CD4-positive, CD25-positive, alpha-beta regulatory T cell (primary cell): Measurements from ENCODE around the gene AKR1B15. TPM values are rescaled to one million over a fixed set of nuclear protein-coding genes. Genes with fewer than 3 reads are reported as not detected.
A peak's percentile ranks its signal among the peaks of the same experiment; 100 is the strongest.
"Not testable (repeated sequence)": the region's sequence is repeated elsewhere in the genome, so short reads cannot be mapped to it uniquely, and the experiment has no call there.

ENCODE experiments used
- ATAC-seq, 2 donors: fragments of 150-1000 bp; cut with Tn5 transposase; one replicate each; pipeline ENCODE4 v1.10.0; 2021; ENCODE audit warnings: low read depth in 2 of 2, moderate number of reproducible peaks in 2 of 2, moderate library complexity in 1 of 2
- DNase-seq, 3 donors: peaks; one replicate each; pipeline versions ENCODE4 v3.0.0 to v3.0.0-alpha.2; 2012 to 2022; ENCODE audit warnings: mixed read lengths in 1 of 3
- H3K27ac ChIP-seq: one replicate; pipeline ENCODE4 v1.7.0; 2013; ENCODE audit warnings: mild to moderate bottlenecking, low read length; ENCODE audit not compliant: insufficient read depth, poor library complexity, severe bottlenecking
- H3K27me3 ChIP-seq: one replicate; pipeline ENCODE4 v1.7.0; 2013; ENCODE audit warnings: low read length; ENCODE audit not compliant: control insufficient read depth, insufficient read depth
- H3K36me3 ChIP-seq: one replicate; pipeline ENCODE4 v1.7.0; 2013; ENCODE audit warnings: mild to moderate bottlenecking, low read length, moderate library complexity; ENCODE audit not compliant: control insufficient read depth, insufficient read depth
- H3K4me1 ChIP-seq: 2 replicates; pipeline ENCODE4 v1.7.0; 2013; ENCODE audit warnings: mild to moderate bottlenecking, low read length; ENCODE audit not compliant: insufficient read depth, control insufficient read depth, poor library complexity, severe bottlenecking
- H3K4me3 ChIP-seq: one replicate; pipeline ENCODE4 v1.7.0; 2013; ENCODE audit warnings: low read depth, mild to moderate bottlenecking, low read length, moderate library complexity
- H3K9me3 ChIP-seq, 2 experiments: 1 replicate in 1 of 2; 2 replicates in 1 of 2; pipeline ENCODE4 v1.7.0; 2013; ENCODE audit warnings: low read length in 2 of 2, mild to moderate bottlenecking in 1 of 2, moderate library complexity in 1 of 2; ENCODE audit not compliant: control insufficient read depth in 2 of 2
- H3K27ac Mint-ChIP-seq, 3 donors: one replicate each; pipeline ENCODE4 v1.8.0; 2020 to 2022; ENCODE audit warnings: mild to moderate bottlenecking in 3 of 3, mixed read lengths in 3 of 3, moderate library complexity in 2 of 3
- H3K27me3 Mint-ChIP-seq: one replicate; pipeline ENCODE4 v1.8.0; 2022; ENCODE audit warnings: mild to moderate bottlenecking, mixed read lengths
- H3K36me3 Mint-ChIP-seq: one replicate; pipeline ENCODE4 v1.8.0; 2020; ENCODE audit warnings: mixed read lengths
- H3K4me1 Mint-ChIP-seq, 4 donors: one replicate each; pipeline ENCODE4 v1.8.0; 2020 to 2022; ENCODE audit warnings: mixed read lengths in 4 of 4, mild to moderate bottlenecking in 1 of 4
- H3K4me3 Mint-ChIP-seq, 4 donors: one replicate each; pipeline ENCODE4 v1.8.0; 2020 to 2022; ENCODE audit warnings: mild to moderate bottlenecking in 4 of 4, mixed read lengths in 4 of 4, moderate library complexity in 3 of 4
- H3K9me3 Mint-ChIP-seq, 7 donors: one replicate each; pipeline ENCODE4 v1.8.0; 2020 to 2022; ENCODE audit warnings: mixed read lengths in 7 of 7, mild to moderate bottlenecking in 3 of 7, moderate library complexity in 2 of 7
- polyA plus RNA-seq, 4 donors: library from polyadenylated mRNA; unstranded; fragments of 300-500 nt; fragmentation: Illumina TruSeq; gene quantifications; one replicate each; pipeline ENCODE4 v1.2.3, GENCODE V29; 2021
- total RNA-seq: library from RNA; stranded (reverse); gene quantifications from one replicate; pipeline ENCODE4 v1.2.3, GENCODE V29; 2022

The AKR1B15 gene
- total and polyA plus RNA-seq, 5 donors from 2014 or later = not detected

DNA sequence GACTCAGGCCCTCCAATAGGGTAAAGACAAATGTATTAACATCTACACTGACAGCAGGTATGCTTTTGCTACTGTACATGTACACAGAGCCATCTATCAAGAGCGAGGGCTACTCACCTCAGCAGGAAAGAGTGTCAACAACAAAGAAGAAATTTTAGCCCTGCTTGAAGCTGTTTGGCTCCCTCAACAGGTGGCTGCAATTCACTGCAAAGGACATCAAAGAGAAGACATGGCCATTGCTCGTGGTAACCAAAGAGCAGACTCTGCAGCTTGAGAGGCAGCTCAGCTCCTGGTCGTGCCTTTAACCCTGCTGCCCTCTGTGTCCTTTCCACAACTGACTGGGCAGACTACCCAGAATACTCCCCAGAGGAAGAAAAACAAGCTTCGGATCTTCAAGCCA is 5.1 kb downstream of the AKR1B15 start:
- H3K9me3 ChIP-seq = no peaks in the 10 kb centered on the region
- H3K36me3 ChIP-seq = no peaks in the 10 kb centered on the region
- DNase-seq = peak in 1 of 3 donors; percentile 7
- Mint-ChIP-seq H3K27ac (no peak overlapping the region), H3K36me3 (no peaks in the 10 kb centered on the region), H3K9me3 (peaks cover 0 to 2% (median 0%) of the 10 kb centered on the region in 7 donors), H3K4me1 (no peaks in the 10 kb centered on the region), H3K4me3 (no peak overlapping the region), H3K27me3 (peaks cover 8% of the 10 kb centered on the region)
- ATAC-seq = no peak
- H3K27ac ChIP-seq = no peak overlapping the region
- H3K4me3 ChIP-seq = no peak overlapping the region
- H3K4me1 ChIP-seq = no peaks in the 10 kb centered on the region
- no peaks in the 10 kb centered on the region for H3K27me3 ChIP-seq

DNA sequence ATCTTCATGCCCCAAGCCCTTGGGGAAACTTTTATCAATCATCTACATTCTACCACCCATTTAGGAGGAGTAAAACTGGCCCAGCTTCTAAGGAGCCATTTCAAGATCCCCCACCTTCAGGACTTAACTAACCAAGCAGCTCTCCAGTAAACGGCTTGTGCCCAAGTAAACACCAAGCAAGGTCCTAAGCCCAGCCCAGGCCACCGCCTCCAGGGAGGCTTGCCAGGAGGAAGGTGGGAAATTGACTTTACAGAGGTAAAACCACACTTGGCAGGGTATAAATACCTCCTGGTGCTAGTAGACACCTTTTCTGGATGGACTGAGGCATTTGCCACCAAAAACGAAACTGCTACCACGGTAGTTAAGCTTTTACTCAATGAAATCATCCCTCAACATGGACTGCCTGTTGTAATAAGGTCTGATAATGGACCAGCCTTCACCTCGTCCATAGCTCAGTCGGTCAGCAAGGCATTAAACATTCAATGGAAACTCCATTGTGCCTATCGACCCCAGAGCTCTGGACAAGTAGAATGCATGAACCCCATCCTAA is 5.6 kb downstream of the AKR1B15 start:
- Histone ChIP-seq H3K4me1 (no peaks in the 10 kb centered on the region), H3K27ac (no peak overlapping the region), H3K9me3 (no peaks in the 10 kb centered on the region), H3K4me3 (no peak overlapping the region), H3K36me3 (no peaks in the 10 kb centered on the region), H3K27me3 (no peaks in the 10 kb centered on the region)
- DNase-seq (no peak), ATAC-seq (no peak)
- Mint-ChIP-seq H3K36me3 (no peaks in the 10 kb centered on the region), H3K4me3 (no peak overlapping the region), H3K9me3 (peaks cover 0 to 2% (median 0%) of the 10 kb centered on the region in 7 donors), H3K27ac (no peak overlapping the region), H3K4me1 (no peaks in the 10 kb centered on the region), H3K27me3 (peaks cover 8% of the 10 kb centered on the region)

DNA sequence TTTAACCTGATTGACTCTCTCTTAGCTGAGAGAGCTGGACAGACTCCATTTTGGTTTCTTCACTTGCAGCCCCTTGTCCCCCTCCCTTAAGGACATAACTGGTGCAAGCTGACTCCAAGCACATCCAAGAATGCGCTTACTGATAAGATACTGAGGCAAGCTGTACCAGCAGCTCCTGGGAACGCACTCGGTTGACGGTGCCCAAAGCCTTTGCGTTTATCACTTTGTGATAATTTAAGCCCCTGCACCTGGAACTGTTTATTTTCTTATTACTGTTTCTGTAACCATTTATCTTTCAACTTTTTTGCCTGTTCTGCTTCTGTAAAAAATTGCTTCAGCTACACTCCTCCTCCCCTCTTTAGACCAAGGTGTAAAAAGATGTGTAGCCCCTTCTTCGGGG is 8.5 kb downstream of the AKR1B15 start:
- H3K9me3 Mint-ChIP-seq = peaks cover 0 to 5% (median 0%) of the 10 kb centered on the region in 7 donors
- no peaks in the 10 kb centered on the region for H3K27me3 ChIP-seq
- H3K36me3 Mint-ChIP-seq = no peaks in the 10 kb centered on the region
- no peaks in the 10 kb centered on the region for H3K9me3 ChIP-seq
- H3K4me1 ChIP-seq = no peaks in the 10 kb centered on the region
- no peak overlapping the region for H3K4me3 Mint-ChIP-seq
- H3K27ac Mint-ChIP-seq = no peak overlapping the region
- DNase-seq = no peak
- no peaks in the 10 kb centered on the region for H3K36me3 ChIP-seq
- H3K4me3 ChIP-seq = no peak overlapping the region
- no peaks in the 10 kb centered on the region for H3K27me3 Mint-ChIP-seq
- no peak for ATAC-seq
- no peak overlapping the region for H3K27ac ChIP-seq
- H3K4me1 Mint-ChIP-seq = peaks cover 0 to 10% (median 2%) of the 10 kb centered on the region in 4 donors

DNA sequence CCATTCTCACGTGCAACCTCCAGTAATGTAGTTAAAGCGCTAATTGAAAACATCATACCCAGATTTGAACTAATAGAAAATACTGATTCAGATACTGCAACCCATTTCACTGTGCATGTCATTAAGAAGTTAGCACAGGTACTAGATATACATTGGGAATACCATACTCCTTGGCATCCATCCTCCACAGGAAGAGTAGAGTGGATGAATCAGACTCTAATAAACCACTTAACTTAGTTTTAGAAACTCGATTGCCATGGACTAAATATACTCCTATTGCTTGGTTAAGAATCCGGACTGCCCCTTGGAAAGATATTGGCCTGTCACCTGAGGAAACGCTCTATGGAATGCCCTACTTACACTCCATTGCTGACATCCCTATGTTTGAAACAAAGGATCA is 9.5 kb downstream of the AKR1B15 start:
- no peak for ATAC-seq
- Mint-ChIP-seq H3K9me3 (peaks cover 0 to 6% (median 0%) of the 10 kb centered on the region in 7 donors), H3K27me3 (no peaks in the 10 kb centered on the region), H3K4me3 (no peak overlapping the region), H3K27ac (no peak overlapping the region), H3K4me1 (peaks cover 0 to 10% (median 2%) of the 10 kb centered on the region in 4 donors), H3K36me3 (no peaks in the 10 kb centered on the region)
- Histone ChIP-seq H3K27me3 (no peaks in the 10 kb centered on the region), H3K4me1 (no peaks in the 10 kb centered on the region), H3K27ac (no peak overlapping the region), H3K4me3 (no peak overlapping the region), H3K36me3 (no peaks in the 10 kb centered on the region), H3K9me3 (no peaks in the 10 kb centered on the region)
- no peak for DNase-seq

DNA sequence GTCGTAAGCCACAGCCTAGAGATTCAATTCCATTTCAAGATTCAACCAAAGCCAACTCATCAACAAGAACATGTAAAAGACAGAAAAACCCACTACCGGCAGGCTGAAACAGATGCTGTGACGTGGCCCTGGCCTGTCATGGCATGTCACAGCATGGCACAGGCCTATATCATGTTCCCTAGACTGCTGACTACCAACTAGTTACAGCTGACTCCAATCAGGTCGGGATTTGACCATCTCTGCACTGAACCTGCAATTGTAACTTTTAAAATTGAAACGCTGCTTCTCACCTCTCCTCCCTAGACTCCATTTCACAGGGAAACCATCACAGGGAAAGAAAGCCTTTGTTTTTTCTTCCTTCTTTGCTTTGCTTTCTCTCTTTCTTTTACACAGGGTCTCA is 12.7 kb downstream of the AKR1B15 start:
- H3K4me1 ChIP-seq, H3K4me3 ChIP-seq, H3K27me3 Mint-ChIP-seq, ATAC-seq, H3K27me3 ChIP-seq, H3K36me3 Mint-ChIP-seq, H3K27ac ChIP-seq, H3K9me3 Mint-ChIP-seq, DNase-seq, H3K9me3 ChIP-seq, H3K36me3 ChIP-seq: not testable (repeated sequence)
- H3K4me1 Mint-ChIP-seq = peaks cover 0 to 10% (median 2%) of the 10 kb centered on the region in 4 donors
- H3K4me3 Mint-ChIP-seq = peak overlapping the region in 1 of 4 donors; percentile 65
- peak overlapping the region in 1 of 3 donors; percentile 68 for H3K27ac Mint-ChIP-seq

DNA sequence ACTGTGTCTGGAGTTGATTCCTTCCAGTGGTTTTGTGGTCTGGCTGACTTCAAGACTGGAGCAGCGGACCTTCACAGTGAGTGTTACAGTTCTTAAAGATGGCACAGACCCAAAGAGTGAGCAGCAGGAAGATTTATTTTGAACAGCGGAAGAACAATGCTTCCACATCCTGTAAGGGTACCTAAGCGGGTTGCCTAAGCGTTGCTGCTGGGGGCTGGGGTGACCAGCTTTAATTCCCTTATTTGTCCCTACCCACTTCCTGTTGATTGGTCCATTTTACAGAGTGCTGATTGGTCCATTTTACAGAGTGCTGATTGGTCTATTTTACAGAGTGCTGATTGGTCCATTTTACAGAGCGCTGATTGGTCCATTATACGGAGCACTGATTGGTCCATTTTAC is 13.2 kb downstream of the AKR1B15 start:
- no peaks in the 10 kb centered on the region for H3K36me3 ChIP-seq
- Mint-ChIP-seq H3K4me1 (peaks cover 0 to 10% (median 2%) of the 10 kb centered on the region in 4 donors), H3K9me3 (peaks cover 0 to 8% (median 4%) of the 10 kb centered on the region in 7 donors), H3K27ac (peak overlapping the region in 2 of 3 donors; percentile 55 to 68), H3K4me3 (peak overlapping the region in 1 of 4 donors; percentile 65), H3K27me3 (no peaks in the 10 kb centered on the region), H3K36me3 (no peaks in the 10 kb centered on the region)
- H3K27me3 ChIP-seq = no peaks in the 10 kb centered on the region
- H3K9me3 ChIP-seq = no peaks in the 10 kb centered on the region
- H3K27ac ChIP-seq = no peak overlapping the region
- DNase-seq = peak in 2 of 3 donors; percentile 14 to 35
- peak in 1 of 2 donors; percentile 37 for ATAC-seq
- H3K4me3 ChIP-seq = no peak overlapping the region
- no peaks in the 10 kb centered on the region for H3K4me1 ChIP-seq

DNA sequence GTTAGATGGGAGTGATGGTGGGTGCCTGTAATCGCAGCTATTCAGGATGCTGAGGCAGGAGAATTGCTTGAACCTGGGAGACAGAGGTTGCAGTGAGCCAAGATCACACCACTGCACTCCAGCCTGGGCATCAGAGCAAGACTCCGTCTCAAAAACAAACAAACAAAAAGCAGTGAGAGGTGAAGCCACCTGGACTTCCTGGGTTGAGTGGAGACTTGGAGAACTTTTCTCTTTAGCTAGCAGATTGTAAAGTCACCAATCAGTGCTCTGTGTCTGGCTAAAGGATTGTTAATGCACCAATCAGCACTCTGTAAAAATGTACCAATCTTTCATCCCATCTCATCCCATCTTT is 14.5 kb downstream of the AKR1B15 start:
- not testable (repeated sequence) for H3K4me1 ChIP-seq, DNase-seq, H3K9me3 ChIP-seq, H3K27ac Mint-ChIP-seq, H3K36me3 ChIP-seq, H3K4me3 ChIP-seq, H3K27me3 ChIP-seq, ATAC-seq, H3K27me3 Mint-ChIP-seq, H3K36me3 Mint-ChIP-seq, H3K27ac ChIP-seq, H3K4me3 Mint-ChIP-seq
- Mint-ChIP-seq H3K4me1 (peaks cover 0 to 10% (median 2%) of the 10 kb centered on the region in 4 donors), H3K9me3 (peaks cover 0 to 10% (median 4%) of the 10 kb centered on the region in 7 donors)

DNA sequence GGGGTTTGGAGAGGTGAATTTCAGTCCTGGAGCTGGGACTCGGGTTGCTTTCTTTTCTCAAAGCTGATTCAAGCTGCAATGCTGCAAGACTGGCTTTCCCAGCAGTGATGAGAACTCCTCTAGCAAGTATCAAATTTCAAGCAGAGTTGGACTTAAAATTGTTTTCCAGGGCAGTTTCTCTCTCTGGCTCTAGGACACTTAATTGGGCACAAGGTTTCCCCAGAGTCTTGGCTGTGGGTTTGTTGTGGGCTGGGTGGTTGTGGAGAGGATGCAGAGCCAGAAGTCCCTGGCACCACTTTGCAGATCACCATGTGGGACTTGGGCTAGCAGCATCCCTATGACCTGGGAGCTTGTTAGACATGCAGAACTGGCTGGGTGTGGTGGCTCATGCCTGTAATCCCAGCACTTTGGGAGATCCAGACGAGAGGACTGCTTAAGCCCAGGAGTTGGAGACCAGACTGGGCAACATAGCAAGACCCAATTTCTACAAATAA is 16.8 kb downstream of the AKR1B15 start:
- no peak overlapping the region for H3K27ac Mint-ChIP-seq

More for the DNA sequence above, 16.8 kb downstream of the AKR1B15 start:
- Histone ChIP-seq H3K4me1 (no peaks in the 10 kb centered on the region), H3K36me3 (no peaks in the 10 kb centered on the region), H3K9me3 (no peaks in the 10 kb centered on the region), H3K27me3 (peaks cover 1% of the 10 kb centered on the region), H3K27ac (no peak overlapping the region), H3K4me3 (no peak overlapping the region)
- no peaks in the 10 kb centered on the region for H3K36me3 Mint-ChIP-seq
- peaks cover 0 to 10% (median 2%) of the 10 kb centered on the region in 4 donors for H3K4me1 Mint-ChIP-seq
- ATAC-seq (no peak), DNase-seq (no peak)
- peaks cover 0 to 12% (median 4%) of the 10 kb centered on the region in 7 donors for H3K9me3 Mint-ChIP-seq
- H3K27me3 Mint-ChIP-seq = no peaks in the 10 kb centered on the region
- no peak overlapping the region for H3K4me3 Mint-ChIP-seq
